A549 (cell line): Measurements from ENCODE around the gene DNAJC7.

Experiments
- EHF ChIP-seq: fragments of 250-450 bp; sonication (Bioruptor Pico); IDR thresholded peaks from 2 replicates; pipeline ENCODE4 v1.5.0; 2020; ENCODE audit warnings: mild to moderate bottlenecking
- POLR2AphosphoS2 ChIP-seq: conservative IDR thresholded peaks from 2 replicates; pipeline ENCODE4 v1.6.1; 2012; ENCODE audit warnings: low read length, improper control_type of control experiment, inconsistent platforms

DNA sequence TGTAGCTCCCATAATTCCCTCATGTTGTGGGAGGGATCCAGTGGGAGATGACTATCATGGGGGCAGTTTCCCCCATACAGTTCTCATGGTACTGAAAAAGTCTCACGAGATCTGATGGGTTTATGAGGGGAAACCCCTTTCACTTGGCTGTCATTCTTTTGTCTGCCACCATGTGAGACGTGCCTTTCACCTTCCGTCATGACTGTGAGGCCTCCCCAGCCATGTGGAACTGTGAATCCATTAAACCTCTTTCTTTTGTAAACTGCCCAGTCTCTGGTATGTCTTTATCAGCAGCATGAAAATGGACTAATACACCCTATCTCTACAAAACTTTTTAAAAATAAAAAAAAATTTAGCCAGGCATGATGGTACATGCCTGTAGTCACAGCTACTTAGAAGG, 39.4 kb upstream of the DNAJC7 start:
- no peak for TF ChIP-seq EHF
- TF ChIP-seq POLR2AphosphoS2 = no peak
